HCT116 (cell line): ENCODE results near the gene GDPD5. TPM values are rescaled to one million over a fixed set of nuclear protein-coding genes. Genes with fewer than 3 reads are reported as not detected.

Source experiments
- ATAC-seq: fragments of 200-7000 bp; cut with Tn5 transposase; 2 replicates; pipeline ENCODE4 v1.9.1; 2020; ENCODE audit warnings: mild to moderate bottlenecking, moderate library complexity
- BruUV-seq: library from RNA; stranded (reverse); fragments of 400-500 nt; replicated peaks from 2 replicates; lab custom pipeline; 2021; lab: Mats Ljungman, UMichigan
- CTCF ChIA-PET: fragments of 300-600 bp; sonication (Branson Sonifier 250); formaldehyde crosslinking; loops from one replicate; lab custom pipeline; 2021; ENCODE audit warnings: antibody characterized with exemption; lab: Charles Lee
- POLR2A ChIA-PET: fragments of 300-600, 350-600 bp; sonication (Branson Sonifier 250); formaldehyde crosslinking; loops from one replicate; lab custom pipeline; 2021; ENCODE audit warnings: antibody characterized with exemption; lab: Charles Lee
- RAD21 ChIA-PET, 2 experiments: fragments of 300-600 bp; sonication (Branson Sonifier 250); formaldehyde crosslinking; loops; one replicate each; lab custom pipeline; 2023; ENCODE audit warnings: low total read pairs in 2 of 2; ENCODE audit not compliant: uncharacterized antibody in 2 of 2, unreplicated experiment in 2 of 2, low non-redundant PET in 1 of 2; lab: Charles Lee
- DNase-seq: peaks from one replicate; pipeline ENCODE4 v3.0.0-alpha.2; 2010; ENCODE audit warnings: low read depth, low spot score
- H2AFZ ChIP-seq: fragments of 200-600 bp; shearing (Covaris generic), sonication (generic); 2 replicates; pipeline ENCODE4 v1.6.1; 2017; ENCODE audit warnings: low read depth, mixed run types, mixed read lengths, antibody characterized with exemption, low read length; ENCODE audit not compliant: poor library complexity, severe bottlenecking
- H3K27ac ChIP-seq: 2 replicates; pipeline ENCODE4 v1.5.1; 2012; ENCODE audit warnings: low read depth, low read length
- H3K27me3 ChIP-seq: fragments of 200-600 bp; sonication (generic); 2 replicates; pipeline ENCODE4 v1.6.1; 2016; ENCODE audit warnings: mixed run types, low read length, mixed read lengths; ENCODE audit not compliant: insufficient read depth
- H3K36me3 ChIP-seq, 2 experiments: fragments of 200-500 bp in 1 of 2; fragments of 200-600 bp in 1 of 2; sonication (Bioruptor generic) in 1 of 2; sonication (generic) in 1 of 2; 2 replicates each; pipeline versions ENCODE4 v1.5.1 to v1.6.1; 2014 to 2016; ENCODE audit warnings: low read length in 2 of 2, inconsistent platforms in 1 of 2, mixed read lengths in 1 of 2, mixed run types in 1 of 2; ENCODE audit not compliant: insufficient read depth in 2 of 2, control insufficient read depth in 1 of 2
- H3K4me1 ChIP-seq, 2 experiments: fragments of 200-600 bp in 1 of 2; sonication (generic) in 1 of 2; 2 replicates each; pipeline versions ENCODE4 v1.5.1 to v1.6.1; 2012 to 2017; ENCODE audit warnings: low read length in 2 of 2, inconsistent platforms in 1 of 2, mild to moderate bottlenecking in 1 of 2, mixed read lengths in 1 of 2, mixed run types in 1 of 2, moderate library complexity in 1 of 2; ENCODE audit not compliant: insufficient read depth in 2 of 2, control insufficient read depth in 1 of 2
- H3K4me2 ChIP-seq: fragments of 200-600 bp; sonication (generic); 2 replicates; pipeline ENCODE4 v1.6.1; 2017; ENCODE audit warnings: mixed run types, low read length, mixed read lengths
- H3K4me3 ChIP-seq, 2 experiments: fragments of 200-600 bp in 1 of 2; sonication (generic) in 1 of 2; replicated peaks in 1 of 2; 2 replicates each; pipeline ENCODE4 v1.5.1; 2011 to 2016; ENCODE audit warnings: low read length in 2 of 2, control low read depth in 1 of 2, low read depth in 1 of 2, mild to moderate bottlenecking in 1 of 2, mixed read lengths in 1 of 2, mixed run types in 1 of 2
- H3K79me2 ChIP-seq: fragments of 200-600 bp; sonication (generic); 2 replicates; pipeline ENCODE4 v1.6.1; 2017; ENCODE audit warnings: mild to moderate bottlenecking, mixed run types, low read length, moderate library complexity, mixed read lengths; ENCODE audit not compliant: insufficient read depth
- H3K9ac ChIP-seq: fragments of 200-600 bp; sonication (generic); 2 replicates; pipeline ENCODE4 v1.6.1; 2016; ENCODE audit warnings: low read length, mixed read lengths
- H3K9me2 ChIP-seq: fragments of 200-600 bp; sonication (generic), shearing (Covaris generic); 2 replicates; pipeline ENCODE4 v1.6.1; 2017; ENCODE audit warnings: mixed run types, mild to moderate bottlenecking, moderate library complexity; ENCODE audit not compliant: insufficient read depth
- H3K9me3 ChIP-seq, 2 experiments: fragments of 200-500 bp in 1 of 2; fragments of 200-600 bp in 1 of 2; sonication (Bioruptor generic) in 1 of 2; sonication (generic) in 1 of 2; 2 replicates each; pipeline ENCODE4 v1.6.1; 2014 to 2017; ENCODE audit warnings: low read length in 2 of 2, mixed read lengths in 2 of 2, inconsistent platforms in 1 of 2, low read depth in 1 of 2, mild to moderate bottlenecking in 1 of 2, mixed run types in 1 of 2, moderate library complexity in 1 of 2; ENCODE audit not compliant: control insufficient read depth in 1 of 2, insufficient read depth in 1 of 2
- H4K20me1 ChIP-seq: fragments of 200-600 bp; sonication (generic), shearing (Covaris generic); 2 replicates; pipeline ENCODE4 v1.6.1; 2017; ENCODE audit warnings: mixed run types, mild to moderate bottlenecking, moderate library complexity; ENCODE audit not compliant: insufficient read depth
- CBX3 ChIP-seq: IDR thresholded peaks from 2 replicates; pipeline ENCODE4 v1.6.1; 2012; ENCODE audit warnings: low read depth
- CEBPB ChIP-seq: IDR thresholded peaks from 2 replicates; pipeline ENCODE4 v1.6.1; 2012; ENCODE audit warnings: low read depth
- EGR1 ChIP-seq: IDR thresholded peaks from 2 replicates; pipeline ENCODE4 v1.6.1; 2012; ENCODE audit warnings: low read depth
- ELF1 ChIP-seq: IDR thresholded peaks from 2 replicates; pipeline ENCODE4 v1.6.1; 2012; ENCODE audit warnings: low read depth, borderline replicate concordance
- EZH2 ChIP-seq: fragments of 200-600 bp; sonication (generic); IDR thresholded peaks from 2 replicates; pipeline ENCODE4 v1.6.1; 2017; ENCODE audit warnings: antibody characterized with exemption, mixed run types
- JUND ChIP-seq: IDR thresholded peaks from 2 replicates; pipeline ENCODE4 v1.6.1; 2012
- MAX ChIP-seq: IDR thresholded peaks from 2 replicates; pipeline ENCODE4 v1.6.1; 2012
- POLR2AphosphoS5 ChIP-seq: IDR thresholded peaks from 2 replicates; pipeline ENCODE4 v1.6.1; 2011; ENCODE audit warnings: mild to moderate bottlenecking, low read depth, low read length, moderate library complexity
- RAD21 ChIP-seq: IDR thresholded peaks from 2 replicates; pipeline ENCODE4 v1.6.1; 2012; ENCODE audit warnings: low read depth, mild to moderate bottlenecking
- SIN3A ChIP-seq: IDR thresholded peaks from 2 replicates; pipeline ENCODE4 v1.6.1; 2012; ENCODE audit warnings: low read depth
- SP1 ChIP-seq: IDR thresholded peaks from 2 replicates; pipeline ENCODE4 v1.6.1; 2012; ENCODE audit warnings: low read depth
- SRF ChIP-seq: IDR thresholded peaks from 2 replicates; pipeline ENCODE4 v1.6.1; 2012; ENCODE audit warnings: low read depth
- intact Hi-C: fragments of 100-400 bp; cut with micrococcal nuclease; formaldehyde crosslinking; loops from 2 replicates; pipeline ENCODE4 v1.10.0; 2022
- total RNA-seq: library from RNA; stranded (reverse); gene quantifications from one replicate; pipeline ENCODE4 v1.2.1, GENCODE V29; 2021; ENCODE audit not compliant: unreplicated experiment
- TF ChIP-seq, protein P1 (sequence below): IDR thresholded peaks from 2 replicates; pipeline ENCODE4 v1.6.1; 2011; ENCODE audit warnings: mild to moderate bottlenecking, low read length, moderate library complexity; ENCODE audit not compliant: insufficient replicate concordance; ENCODE audit errors: extremely low read depth
- TF ChIP-seq, protein P2 (sequence below): IDR thresholded peaks from 2 replicates; pipeline ENCODE4 v1.6.1; 2012; ENCODE audit warnings: low read depth

The GDPD5 gene
- total RNA-seq, 1 experiment from 2014 or later, result 27.5 TPM

DNA sequence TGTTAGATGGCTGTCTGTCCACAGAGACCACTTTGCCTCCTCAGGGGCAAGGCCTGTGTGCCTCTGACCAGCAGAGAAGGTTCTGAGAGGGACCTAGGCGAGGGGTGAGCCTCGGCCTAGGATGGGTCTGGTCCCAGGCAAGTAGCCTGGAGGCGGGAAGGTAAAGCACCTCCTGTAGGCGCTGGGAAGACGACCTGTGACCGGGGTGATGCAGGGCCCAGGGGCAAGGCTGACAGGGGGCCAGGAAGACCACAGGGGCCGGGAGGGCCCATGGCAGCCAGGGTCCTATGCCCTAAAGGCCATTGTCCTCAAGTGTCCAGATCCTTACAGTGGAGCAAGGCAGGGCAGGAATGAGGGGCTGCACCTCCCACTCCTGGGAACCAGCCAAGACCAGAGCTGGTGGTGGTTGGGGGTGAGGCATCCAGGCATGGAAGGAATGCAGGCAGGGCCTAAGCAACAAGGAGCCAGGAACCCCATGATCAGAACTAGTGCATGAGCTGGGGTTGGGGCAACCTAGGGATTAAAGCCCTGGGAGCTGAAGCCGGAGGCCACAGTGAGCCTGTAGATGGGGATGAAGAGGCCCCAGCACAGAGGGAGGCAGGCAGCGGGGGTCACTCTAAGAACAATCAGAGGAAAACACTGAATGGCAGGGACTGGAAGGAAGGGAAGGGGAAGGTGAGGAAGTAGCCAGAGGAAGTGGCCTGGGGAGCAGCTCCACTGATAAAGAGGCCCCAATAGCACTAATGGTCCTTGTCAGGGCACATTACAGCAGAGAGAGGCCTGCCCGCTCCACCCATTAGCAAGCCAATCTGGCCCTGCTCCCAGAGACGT lies 59.8 kb downstream of the GDPD5 start:
- no peaks in the 10 kb centered on the region for H3K9me3 ChIP-seq
- DNase-seq, result no peak
- no peaks in the 10 kb centered on the region for H3K79me2 ChIP-seq
- BruUV-seq, result no TSS peak
- H4K20me1 ChIP-seq, result no peaks in the 10 kb centered on the region
- no peak overlapping the region for H2AFZ ChIP-seq
- no peaks in the 10 kb centered on the region for H3K9me2 ChIP-seq
- no peak overlapping the region for H3K4me3 ChIP-seq
- no peaks in the 10 kb centered on the region; a peak in 1 of 4 replicates for H3K36me3 ChIP-seq
- RAD21 ChIA-PET, result no interaction called here
- H3K9ac ChIP-seq, result no peak overlapping the region
- H3K4me1 ChIP-seq, result no peaks in the 10 kb centered on the region; a peak in 1 of 4 replicates
- TF ChIP-seq POLR2AphosphoS5, result no peak
- TF ChIP-seq, all 23 proteins: peak for 0
- ATAC-seq, result no peak
- POLR2A ChIA-PET, result no interaction called here
- CTCF ChIA-PET, result no interaction called here
- Histone ChIP-seq H3K27me3 (no peaks in the 10 kb centered on the region), H3K27ac (no peak overlapping the region), H3K4me2 (no peak overlapping the region)
- intact Hi-C loops, result no loop called here

- CTCF ChIA-PET, result no interaction called here
- H3K27ac ChIP-seq, result no peak overlapping the region
- no peaks in the 10 kb centered on the region for H3K27me3 ChIP-seq
- no peak for TF ChIP-seq EGR1
- no peak for TF ChIP-seq SP1
- TF ChIP-seq EZH2, result no peak
- TF ChIP-seq MAX, result no peak
- TF ChIP-seq, protein P1, sequence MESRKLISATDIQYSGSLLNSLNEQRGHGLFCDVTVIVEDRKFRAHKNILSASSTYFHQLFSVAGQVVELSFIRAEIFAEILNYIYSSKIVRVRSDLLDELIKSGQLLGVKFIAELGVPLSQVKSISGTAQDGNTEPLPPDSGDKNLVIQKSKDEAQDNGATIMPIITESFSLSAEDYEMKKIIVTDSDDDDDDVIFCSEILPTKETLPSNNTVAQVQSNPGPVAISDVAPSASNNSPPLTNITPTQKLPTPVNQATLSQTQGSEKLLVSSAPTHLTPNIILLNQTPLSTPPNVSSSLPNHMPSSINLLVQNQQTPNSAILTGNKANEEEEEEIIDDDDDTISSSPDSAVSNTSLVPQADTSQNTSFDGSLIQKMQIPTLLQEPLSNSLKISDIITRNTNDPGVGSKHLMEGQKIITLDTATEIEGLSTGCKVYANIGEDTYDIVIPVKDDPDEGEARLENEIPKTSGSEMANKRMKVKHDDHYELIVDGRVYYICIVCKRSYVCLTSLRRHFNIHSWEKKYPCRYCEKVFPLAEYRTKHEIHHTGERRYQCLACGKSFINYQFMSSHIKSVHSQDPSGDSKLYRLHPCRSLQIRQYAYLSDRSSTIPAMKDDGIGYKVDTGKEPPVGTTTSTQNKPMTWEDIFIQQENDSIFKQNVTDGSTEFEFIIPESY, result no peak
- TF ChIP-seq CBX3, result no peak
- TF ChIP-seq CEBPB, result no peak
- no peak for TF ChIP-seq SIN3A
- no peak for TF ChIP-seq RAD21
- no peak for TF ChIP-seq POLR2AphosphoS5
- no peak for TF ChIP-seq ELF1
- TF ChIP-seq JUND, result no peak
- TF ChIP-seq SRF, result no peak
- TF ChIP-seq, protein P2, sequence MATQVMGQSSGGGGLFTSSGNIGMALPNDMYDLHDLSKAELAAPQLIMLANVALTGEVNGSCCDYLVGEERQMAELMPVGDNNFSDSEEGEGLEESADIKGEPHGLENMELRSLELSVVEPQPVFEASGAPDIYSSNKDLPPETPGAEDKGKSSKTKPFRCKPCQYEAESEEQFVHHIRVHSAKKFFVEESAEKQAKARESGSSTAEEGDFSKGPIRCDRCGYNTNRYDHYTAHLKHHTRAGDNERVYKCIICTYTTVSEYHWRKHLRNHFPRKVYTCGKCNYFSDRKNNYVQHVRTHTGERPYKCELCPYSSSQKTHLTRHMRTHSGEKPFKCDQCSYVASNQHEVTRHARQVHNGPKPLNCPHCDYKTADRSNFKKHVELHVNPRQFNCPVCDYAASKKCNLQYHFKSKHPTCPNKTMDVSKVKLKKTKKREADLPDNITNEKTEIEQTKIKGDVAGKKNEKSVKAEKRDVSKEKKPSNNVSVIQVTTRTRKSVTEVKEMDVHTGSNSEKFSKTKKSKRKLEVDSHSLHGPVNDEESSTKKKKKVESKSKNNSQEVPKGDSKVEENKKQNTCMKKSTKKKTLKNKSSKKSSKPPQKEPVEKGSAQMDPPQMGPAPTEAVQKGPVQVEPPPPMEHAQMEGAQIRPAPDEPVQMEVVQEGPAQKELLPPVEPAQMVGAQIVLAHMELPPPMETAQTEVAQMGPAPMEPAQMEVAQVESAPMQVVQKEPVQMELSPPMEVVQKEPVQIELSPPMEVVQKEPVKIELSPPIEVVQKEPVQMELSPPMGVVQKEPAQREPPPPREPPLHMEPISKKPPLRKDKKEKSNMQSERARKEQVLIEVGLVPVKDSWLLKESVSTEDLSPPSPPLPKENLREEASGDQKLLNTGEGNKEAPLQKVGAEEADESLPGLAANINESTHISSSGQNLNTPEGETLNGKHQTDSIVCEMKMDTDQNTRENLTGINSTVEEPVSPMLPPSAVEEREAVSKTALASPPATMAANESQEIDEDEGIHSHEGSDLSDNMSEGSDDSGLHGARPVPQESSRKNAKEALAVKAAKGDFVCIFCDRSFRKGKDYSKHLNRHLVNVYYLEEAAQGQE, result no peak
Observed at GRCh38 chr11:75463106-75463774, 62.5 kb downstream of the GDPD5 start.

More at GRCh38 chr11:75463106-75463774, 62.5 kb downstream of the GDPD5 start:
- H2AFZ ChIP-seq, result no peak overlapping the region
- no peak overlapping the region for H3K4me3 ChIP-seq
- intact Hi-C loops, result no loop called here
- H3K79me2 ChIP-seq, result no peaks in the 10 kb centered on the region
- no peaks in the 10 kb centered on the region for H3K9me2 ChIP-seq
- RAD21 ChIA-PET, result no interaction called here
- H3K9ac ChIP-seq, result no peak overlapping the region
- POLR2A ChIA-PET, result no interaction called here
- no peak overlapping the region for H3K4me2 ChIP-seq
- DNase-seq (no peak), ATAC-seq (no peak)
- H3K9me3 ChIP-seq, result no peaks in the 10 kb centered on the region
- no TSS peak for BruUV-seq
- H4K20me1 ChIP-seq, result no peaks in the 10 kb centered on the region
- H3K36me3 ChIP-seq, result no peaks in the 10 kb centered on the region; a peak in 1 of 4 replicates
- no peaks in the 10 kb centered on the region; a peak in 1 of 4 replicates for H3K4me1 ChIP-seq
